ENCODE data around the gene NBL1. TPM values are rescaled to one million over a fixed set of nuclear protein-coding genes. Genes with fewer than 3 reads are reported as not detected.

Gene NBL1
- total and polyA plus RNA-seq, 7 donors = 64.1 to 394 (median 128) TPM

DNA sequence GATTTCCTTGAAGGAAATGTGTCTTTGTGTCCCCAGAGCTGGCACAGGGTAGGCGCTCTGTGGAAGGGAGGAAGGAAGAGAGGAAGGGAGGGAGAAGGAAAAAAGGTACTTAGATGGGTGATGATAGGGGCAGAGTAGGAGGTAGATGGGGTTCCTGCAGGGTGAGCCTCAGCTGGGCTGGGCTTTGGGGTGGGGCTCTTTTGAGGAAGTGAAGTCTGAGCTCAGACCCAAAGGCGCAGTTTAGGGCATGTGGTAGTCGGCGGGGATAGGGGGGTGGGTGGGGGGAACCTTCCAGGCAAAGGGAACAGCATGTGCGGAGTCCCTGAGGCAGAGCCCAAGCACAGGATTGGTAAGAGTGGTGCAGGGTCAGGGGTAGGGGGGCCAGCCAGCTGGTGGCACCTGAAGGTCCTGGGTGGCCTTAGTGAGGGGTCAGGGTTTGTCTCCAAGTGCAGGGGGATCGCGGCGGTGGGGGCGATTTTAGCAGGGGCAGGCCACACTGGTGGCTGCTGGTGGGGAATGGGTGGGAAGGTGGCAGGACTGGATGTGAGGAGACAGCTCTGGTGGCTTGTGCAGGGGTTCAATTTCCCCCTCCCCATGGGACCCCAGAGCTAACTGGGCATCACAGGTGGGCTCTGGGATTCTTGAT is 12.1 kb downstream of the NBL1 start:
- 80 to 85% methylated on average over 9 of the region's 9 CpGs for WGBS, 2 donors
- no peak for TF ChIP-seq EP300 (IDR thresholded peaks at IDR 0.05)
- TF ChIP-seq POLR2A (IDR thresholded peaks at IDR 0.05) = no peak
- TF ChIP-seq POLR2AphosphoS5 (IDR thresholded peaks at IDR 0.05) = no peak
- TF ChIP-seq CTCF (IDR thresholded peaks at IDR 0.05) = no peak
- Histone ChIP-seq H3K9me3 (no peaks in the 10 kb centered on the region), H3K27me3 (peaks cover 0 to 6% (median 0%) of the 10 kb centered on the region in 3 donors), H3K36me3 (peaks cover 10 to 31% (median 17%) of the 10 kb centered on the region in 4 donors), H3K4me3 (no peak overlapping the region), H3K4me1 (peaks cover 0 to 34% (median 22%) of the 10 kb centered on the region in 4 donors), H3K27ac (peak overlapping the region in 1 of 4 donors; percentile 97)
- DNase-seq = no peak
- intact Hi-C loops (cut with DNase I) = no loop called here

DNA sequence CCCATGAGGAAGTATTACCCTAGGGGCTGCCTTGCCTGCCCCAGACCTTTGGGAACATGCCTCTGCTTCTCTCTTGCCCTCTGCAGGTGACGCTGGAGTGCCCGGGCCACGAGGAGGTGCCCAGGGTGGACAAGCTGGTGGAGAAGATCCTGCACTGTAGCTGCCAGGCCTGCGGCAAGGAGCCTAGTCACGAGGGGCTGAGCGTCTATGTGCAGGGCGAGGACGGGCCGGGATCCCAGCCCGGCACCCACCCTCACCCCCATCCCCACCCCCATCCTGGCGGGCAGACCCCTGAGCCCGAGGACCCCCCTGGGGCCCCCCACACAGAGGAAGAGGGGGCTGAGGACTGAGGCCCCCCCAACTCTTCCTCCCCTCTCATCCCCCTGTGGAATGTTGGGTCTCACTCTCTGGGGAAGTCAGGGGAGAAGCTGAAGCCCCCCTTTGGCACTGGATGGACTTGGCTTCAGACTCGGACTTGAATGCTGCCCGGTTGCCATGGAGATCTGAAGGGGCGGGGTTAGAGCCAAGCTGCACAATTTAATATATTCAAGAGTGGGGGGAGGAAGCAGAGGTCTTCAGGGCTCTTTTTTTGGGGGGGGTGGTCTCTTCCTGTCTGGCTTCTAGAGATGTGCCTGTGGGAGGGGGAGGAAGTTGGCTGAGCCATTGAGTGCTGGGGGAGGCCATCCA is 12.8 kb downstream of the NBL1 start:
- DNase-seq = no peak
- Histone ChIP-seq H3K27ac (peak overlapping the region in 1 of 4 donors; percentile 47), H3K9me3 (no peaks in the 10 kb centered on the region), H3K4me3 (no peak overlapping the region), H3K4me1 (peaks cover 0 to 31% (median 21%) of the 10 kb centered on the region in 4 donors), H3K36me3 (peaks cover 10 to 31% (median 17%) of the 10 kb centered on the region in 4 donors), H3K27me3 (peaks cover 0 to 8% (median 0%) of the 10 kb centered on the region in 3 donors)
- intact Hi-C loops (cut with DNase I) = no loop called here
- 77 to 84% methylated on average over 15 of the region's 15 CpGs for WGBS, 2 donors
- TF ChIP-seq POLR2AphosphoS5 (IDR thresholded peaks at IDR 0.05) (no peak), EP300 (IDR thresholded peaks at IDR 0.05) (no peak), POLR2A (IDR thresholded peaks at IDR 0.05) (no peak), CTCF (IDR thresholded peaks at IDR 0.05) (no peak)

DNA sequence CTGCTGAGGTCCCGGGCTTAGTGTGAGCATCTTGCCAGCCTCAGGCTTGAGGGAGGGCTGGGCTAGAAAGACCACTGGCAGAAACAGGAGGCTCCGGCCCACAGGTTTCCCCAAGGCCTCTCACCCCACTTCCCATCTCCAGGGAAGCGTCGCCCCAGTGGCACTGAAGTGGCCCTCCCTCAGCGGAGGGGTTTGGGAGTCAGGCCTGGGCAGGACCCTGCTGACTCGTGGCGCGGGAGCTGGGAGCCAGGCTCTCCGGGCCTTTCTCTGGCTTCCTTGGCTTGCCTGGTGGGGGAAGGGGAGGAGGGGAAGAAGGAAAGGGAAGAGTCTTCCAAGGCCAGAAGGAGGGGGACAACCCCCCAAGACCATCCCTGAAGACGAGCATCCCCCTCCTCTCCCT is 13.4 kb downstream of the NBL1 start:
- intact Hi-C loops (cut with DNase I) = no loop called here
- Histone ChIP-seq H3K4me1 (peaks cover 0 to 30% (median 19%) of the 10 kb centered on the region in 4 donors), H3K4me3 (no peak overlapping the region), H3K27ac (peak overlapping the region in 1 of 4 donors; percentile 47), H3K27me3 (peaks cover 0 to 8% (median 0%) of the 10 kb centered on the region in 3 donors), H3K36me3 (peaks cover 10 to 31% (median 17%) of the 10 kb centered on the region in 4 donors), H3K9me3 (no peaks in the 10 kb centered on the region)
- TF ChIP-seq POLR2A (IDR thresholded peaks at IDR 0.05) = no peak
- TF ChIP-seq POLR2AphosphoS5 (IDR thresholded peaks at IDR 0.05) = no peak
- TF ChIP-seq EP300 (IDR thresholded peaks at IDR 0.05) = no peak
- no peak for TF ChIP-seq CTCF (IDR thresholded peaks at IDR 0.05)
- no peak for DNase-seq
- WGBS, 2 donors = 90 to 92% methylated on average over 10 of the region's 10 CpGs

DNA sequence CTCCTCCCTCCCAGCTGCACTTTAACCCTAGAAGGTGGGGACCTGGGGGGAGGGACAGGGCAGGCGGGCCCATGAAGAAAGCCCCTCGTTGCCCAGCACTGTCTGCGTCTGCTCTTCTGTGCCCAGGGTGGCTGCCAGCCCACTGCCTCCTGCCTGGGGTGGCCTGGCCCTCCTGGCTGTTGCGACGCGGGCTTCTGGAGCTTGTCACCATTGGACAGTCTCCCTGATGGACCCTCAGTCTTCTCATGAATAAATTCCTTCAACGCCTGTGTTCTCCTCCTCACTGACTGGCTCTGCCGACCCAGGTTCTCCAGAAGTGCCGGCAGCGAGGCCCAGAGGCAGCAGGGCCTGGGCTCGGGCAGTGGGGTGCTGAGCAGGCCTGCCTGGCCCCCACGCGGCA is 14.1 kb downstream of the NBL1 start:
- TF ChIP-seq EP300 (IDR thresholded peaks at IDR 0.05) (no peak), POLR2AphosphoS5 (IDR thresholded peaks at IDR 0.05) (no peak), POLR2A (IDR thresholded peaks at IDR 0.05) (no peak), CTCF (IDR thresholded peaks at IDR 0.05) (no peak)
- peak overlapping the region in 1 of 4 donors; percentile 47 for H3K27ac ChIP-seq
- peaks cover 0 to 29% (median 19%) of the 10 kb centered on the region in 4 donors for H3K4me1 ChIP-seq

More for the DNA sequence above, 14.1 kb downstream of the NBL1 start:
- no peaks in the 10 kb centered on the region for H3K9me3 ChIP-seq
- H3K4me3 ChIP-seq = no peak overlapping the region
- peaks cover 10 to 31% (median 17%) of the 10 kb centered on the region in 4 donors for H3K36me3 ChIP-seq
- no peak for DNase-seq
- intact Hi-C loops (cut with DNase I) = no loop called here
- WGBS, 2 donors = 88 to 91% methylated on average over 13 of the region's 13 CpGs
- peaks cover 0 to 12% (median 0%) of the 10 kb centered on the region in 3 donors for H3K27me3 ChIP-seq
